A549 (cell line): Measurements from ENCODE around the gene TRIM54. TPM values are rescaled to one million over a fixed set of nuclear protein-coding genes. Genes with fewer than 3 reads are reported as not detected.
A peak's percentile ranks its signal among the peaks of the same experiment; 100 is the strongest.

Experiments used
- ATAC-seq, 2 experiments: fragments of 200-7000 bp in 1 of 2; fragments of >200 bp in 1 of 2; cut with Nextera tagmentation in 1 of 2; cut with Tn5 transposase in 1 of 2; 3 replicates each; pipeline versions ENCODE4 v1.8.0 to v1.9.1; 2018 to 2020; ENCODE audit warnings: mild to moderate bottlenecking in 1 of 2, moderate library complexity in 1 of 2
- CTCF ChIA-PET: fragments of 300-600 bp; sonication (Branson Sonifier 250); formaldehyde crosslinking; extraction: SDS; loops from one replicate; lab custom pipeline; 2021; ENCODE audit warnings: antibody characterized with exemption, inconsistent platforms; lab: Yijun Ruan, JAX
- POLR2A ChIA-PET: fragments of 350-600 bp; formaldehyde crosslinking; extraction: SDS; loops from one replicate; lab custom pipeline; 2021; ENCODE audit warnings: antibody characterized with exemption, inconsistent platforms; lab: Yijun Ruan, JAX
- DNase-seq, 2 experiments: peaks; one replicate each; pipeline versions ENCODE4 v3.0.0 to v3.0.0-alpha.2; 2011 to 2016; ENCODE audit warnings: low read depth in 1 of 2, low spot score in 1 of 2
- FAIRE-seq: peaks from 2 replicates; lab custom pipeline; 2011; peaks lifted over from hg19 to GRCh38; lab: Jason Lieb, UNC
- H3K27ac ChIP-seq, 2 experiments: fragments of >200 bp; sonication (Bioruptor Twin); formaldehyde crosslinking; 3 replicates each; pipeline ENCODE4 v1.5.1; 2016 to 2017
- H3K4me1 ChIP-seq: fragments of >200 bp; sonication (Bioruptor Twin); formaldehyde crosslinking; 3 replicates; pipeline ENCODE4 v1.6.1; 2016
- H3K4me2 ChIP-seq: fragments of >200 bp; sonication (Bioruptor Twin); formaldehyde crosslinking; 3 replicates; pipeline ENCODE4 v1.6.1; 2016
- H3K4me3 ChIP-seq: fragments of >200 bp; sonication (Bioruptor Twin); formaldehyde crosslinking; 3 replicates; pipeline ENCODE4 v1.5.1; 2016
- H3K9me3 ChIP-seq: fragments of >200 bp; sonication (Bioruptor Twin); formaldehyde crosslinking; 3 replicates; pipeline ENCODE4 v1.6.1; 2016
- BCL3 ChIP-seq: fragments of >200 bp; sonication (Bioruptor Twin); formaldehyde crosslinking; IDR thresholded peaks from 3 replicates; pipeline ENCODE4 v1.6.1; 2016
- BHLHE40 ChIP-seq: IDR thresholded peaks from 2 replicates; pipeline ENCODE4 v1.6.1; 2012; ENCODE audit warnings: low read depth, low read length, inconsistent platforms
- CBX2 ChIP-seq: fragments of 200-600 bp; sonication (generic); IDR thresholded peaks from 2 replicates; pipeline ENCODE4 v1.6.1; 2016; ENCODE audit warnings: low read depth, mild to moderate bottlenecking, borderline replicate concordance
- CHD2 ChIP-seq: fragments of 150-350 bp; IDR thresholded peaks from 2 replicates; pipeline ENCODE4 v1.6.1; 2014; ENCODE audit warnings: low read length; ENCODE audit not compliant: partially characterized antibody
- CHD4 ChIP-seq: fragments of 200-600 bp; sonication (generic); IDR thresholded peaks from 2 replicates; pipeline ENCODE4 v1.6.1; 2016; ENCODE audit warnings: antibody characterized with exemption, mild to moderate bottlenecking, borderline replicate concordance
- EHF ChIP-seq: fragments of 250-450 bp; sonication (Bioruptor Pico); IDR thresholded peaks from 2 replicates; pipeline ENCODE4 v1.5.0; 2020; ENCODE audit warnings: mild to moderate bottlenecking
- FOXS1 ChIP-seq: fragments of 250-450 bp; sonication (Bioruptor Pico); IDR thresholded peaks from 2 replicates; pipeline ENCODE4 v1.5.0; 2020; ENCODE audit warnings: mild to moderate bottlenecking, moderate library complexity
- HES2 ChIP-seq: fragments of >200 bp; sonication (Bioruptor Twin); formaldehyde crosslinking; IDR thresholded peaks from 2 replicates; pipeline ENCODE4 v1.6.1; 2016
- HEYL ChIP-seq: fragments of 250-450 bp; sonication (Bioruptor Pico); IDR thresholded peaks from 2 replicates; pipeline ENCODE4 v1.8.0; 2021; ENCODE audit warnings: mild to moderate bottlenecking, moderate library complexity
- JUN ChIP-seq, 2 experiments: fragments of >200 bp; sonication (Bioruptor Twin); formaldehyde crosslinking; IDR thresholded peaks; 2 replicates in 1 of 2; 3 replicates in 1 of 2; pipeline ENCODE4 v1.6.1; 2016 to 2017
- KDM1A ChIP-seq: fragments of 200-600 bp; sonication (generic); IDR thresholded peaks from 2 replicates; pipeline ENCODE4 v1.6.1; 2016; ENCODE audit warnings: low read depth, mild to moderate bottlenecking
- KDM5A ChIP-seq: fragments of 200-600 bp; sonication (generic); IDR thresholded peaks from 2 replicates; pipeline ENCODE4 v1.6.1; 2016; ENCODE audit warnings: antibody characterized with exemption, mild to moderate bottlenecking
- MAZ ChIP-seq: fragments of 150-350 bp; IDR thresholded peaks from 2 replicates; pipeline ENCODE4 v1.6.1; 2014; ENCODE audit warnings: antibody characterized with exemption, low read depth, low read length, borderline replicate concordance
- NFE2L2 ChIP-seq: fragments of 150-350 bp; conservative IDR thresholded peaks from 2 replicates; pipeline ENCODE4 v1.6.1; 2014; ENCODE audit warnings: low read length
- NR3C1 ChIP-seq: fragments of >200 bp; sonication (Bioruptor Twin); formaldehyde crosslinking; IDR thresholded peaks from 3 replicates; pipeline ENCODE4 v1.6.1; 2017
- POLR2A ChIP-seq: IDR thresholded peaks from 2 replicates; pipeline ENCODE4 v1.6.1; 2012; ENCODE audit warnings: mild to moderate bottlenecking, low read length
- RARB ChIP-seq: fragments of 250-450 bp; sonication (Bioruptor Pico); IDR thresholded peaks from 2 replicates; pipeline ENCODE4 v1.8.0; 2021; ENCODE audit warnings: mild to moderate bottlenecking, moderate library complexity
- RCOR1 ChIP-seq: fragments of 150-350 bp; IDR thresholded peaks from 2 replicates; pipeline ENCODE4 v1.6.1; 2014; ENCODE audit warnings: antibody characterized with exemption, low read length, low read depth
- REST ChIP-seq: fragments of 200-600 bp; sonication (generic); IDR thresholded peaks from 2 replicates; pipeline ENCODE4 v1.6.1; 2016; ENCODE audit warnings: antibody characterized with exemption, mild to moderate bottlenecking, moderate library complexity
- SREBF2 ChIP-seq: fragments of 450-650 bp; IDR thresholded peaks from 2 replicates; pipeline ENCODE4 v1.6.1; 2014; ENCODE audit warnings: mild to moderate bottlenecking, moderate library complexity
- TFCP2L1 ChIP-seq: fragments of 250-450 bp; sonication (Bioruptor Pico); IDR thresholded peaks from 2 replicates; pipeline ENCODE4 v1.5.0; 2021; ENCODE audit warnings: mild to moderate bottlenecking
- TP53 ChIP-seq: fragments of 250-450 bp; sonication (Bioruptor Pico); IDR thresholded peaks from 2 replicates; pipeline ENCODE4 v1.5.0; 2021; ENCODE audit warnings: mild to moderate bottlenecking, moderate library complexity
- USF2 ChIP-seq: fragments of 450-650 bp; IDR thresholded peaks from 2 replicates; pipeline ENCODE4 v1.6.1; 2014; ENCODE audit warnings: antibody characterized with exemption
- ZC3H11A ChIP-seq: fragments of 450-650 bp; IDR thresholded peaks from 2 replicates; pipeline ENCODE4 v1.6.1; 2014; ENCODE audit warnings: antibody characterized with exemption, mild to moderate bottlenecking
- ZNF302 ChIP-seq: fragments of 250-450 bp; sonication (Bioruptor Pico); IDR thresholded peaks from 2 replicates; pipeline ENCODE4 v1.9.0; 2021; ENCODE audit warnings: inconsistent platforms, mild to moderate bottlenecking, moderate library complexity
- ZSCAN20 ChIP-seq: fragments of 250-450 bp; sonication (Bioruptor Pico); IDR thresholded peaks from 2 replicates; pipeline ENCODE4 v1.8.0; 2022; ENCODE audit warnings: mild to moderate bottlenecking, moderate library complexity
- WGBS: methylation state at CpG from one replicate; pipeline ENCODE4 v1.1.6; 2017; ENCODE audit errors: missing lambda C conversion rate; 5-methylcytosine and 5-hydroxymethylcytosine counted together
- polyA plus RNA-seq, 4 experiments: library from polyadenylated mRNA; depleted of rRNA in 3 of 4; stranded (reverse); fragments of >200 nt; fragmentation: RNase III in 1 of 4; extraction: RNeasy Plus Mini Kit Qiagen cat#74134 plus additional on column Dnase treatment in 1 of 4; gene quantifications; 2 replicates in 3 of 4; 3 replicates in 1 of 4; pipeline ENCODE4 v1.2.3, GENCODE V29; 2011 to 2017
- TF ChIP-seq, protein P1 (sequence below): IDR thresholded peaks from 2 replicates; pipeline ENCODE4 v1.6.1; 2012
- TF ChIP-seq, protein P2 (sequence below): IDR thresholded peaks from 2 replicates; pipeline ENCODE4 v1.6.1; 2012; ENCODE audit warnings: low read depth, borderline replicate concordance
- TF ChIP-seq, protein P3 (sequence below): fragments of 250-450 bp; sonication (Bioruptor Pico); IDR thresholded peaks from 2 replicates; pipeline ENCODE4 v1.5.0; 2020; ENCODE audit warnings: low read depth, mild to moderate bottlenecking, moderate library complexity

Gene TRIM54
- polyA plus RNA-seq, 2 of the 4 experiments (the other 2 are of a cell fraction): 0.13 to 0.14 TPM

DNA sequence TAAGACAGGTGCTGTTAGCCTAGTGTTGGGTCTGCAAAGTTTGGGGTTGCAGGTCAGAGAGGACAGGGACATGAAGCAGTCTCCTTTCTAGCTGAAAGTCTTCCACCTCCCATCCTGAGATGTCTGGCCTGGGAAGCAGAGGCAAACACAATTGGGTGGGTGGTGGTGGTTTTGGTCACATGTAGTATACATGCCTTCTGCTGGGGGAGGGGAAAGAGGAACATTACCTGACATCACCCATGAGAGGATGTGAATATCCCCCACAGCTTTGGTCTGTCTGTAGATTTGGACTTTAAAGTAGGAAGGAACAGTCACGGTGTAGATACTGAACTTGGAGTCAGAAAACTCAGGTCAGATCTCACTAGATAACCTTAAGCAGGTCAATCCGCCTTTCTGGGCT is 11.6 kb upstream of the TRIM54 start:
- 63% methylated on average over 2 of the region's 2 CpGs for WGBS
- no peak for FAIRE-seq
- no peak overlapping the region for H3K27ac ChIP-seq
- ChIA-PET POLR2A (no interaction called here), CTCF (interaction anchor here (0.6 to 14.1 kb wide), 12 partner anchors 7 to 309 kb away, joined by 3 to 302 read pairs (median 4); partner anchors contain the start of genes DNAJC5G, SLC30A3 and TRIM54)
- no peak overlapping the region for H3K4me2 ChIP-seq
- ATAC-seq: peak in 1 of 2 experiments; percentile 10; a peak in 1 of 6 replicates
- DNase-seq: no peak
- H3K9me3 ChIP-seq: no peaks in the 10 kb centered on the region
- TF ChIP-seq CHD2: no peak
- no peak for TF ChIP-seq RARB
- no peak for TF ChIP-seq RCOR1
- no peak for TF ChIP-seq TP53 (CRISPR knock-in tag)
- TF ChIP-seq NFE2L2: no peak
- TF ChIP-seq USF2: no peak
- TF ChIP-seq, protein P1, sequence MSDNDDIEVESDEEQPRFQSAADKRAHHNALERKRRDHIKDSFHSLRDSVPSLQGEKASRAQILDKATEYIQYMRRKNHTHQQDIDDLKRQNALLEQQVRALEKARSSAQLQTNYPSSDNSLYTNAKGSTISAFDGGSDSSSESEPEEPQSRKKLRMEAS: no peak
- no peak for TF ChIP-seq EHF (CRISPR knock-in tag)
- TF ChIP-seq CHD4: no peak
- TF ChIP-seq NR3C1: no peak
- TF ChIP-seq ZNF302 (CRISPR knock-in tag): no peak
- TF ChIP-seq, protein P2, sequence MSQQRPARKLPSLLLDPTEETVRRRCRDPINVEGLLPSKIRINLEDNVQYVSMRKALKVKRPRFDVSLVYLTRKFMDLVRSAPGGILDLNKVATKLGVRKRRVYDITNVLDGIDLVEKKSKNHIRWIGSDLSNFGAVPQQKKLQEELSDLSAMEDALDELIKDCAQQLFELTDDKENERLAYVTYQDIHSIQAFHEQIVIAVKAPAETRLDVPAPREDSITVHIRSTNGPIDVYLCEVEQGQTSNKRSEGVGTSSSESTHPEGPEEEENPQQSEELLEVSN: no peak
- no peak for TF ChIP-seq CBX2
- TF ChIP-seq FOXS1 (CRISPR knock-in tag): no peak
- no peak overlapping the region for H3K4me3 ChIP-seq
- H3K4me1 ChIP-seq: no peaks in the 10 kb centered on the region

- peak; percentile 26 to 30; a peak in 2 of 6 replicates for ATAC-seq
- POLR2A ChIA-PET: interaction anchor here (0.7 kb wide), 1 partner anchor 8 kb away, joined by 5 read pairs; no protein-coding TSS in a partner anchor
- CTCF ChIA-PET: interaction anchor here (0.6 to 14.1 kb wide), 11 partner anchors 9 to 287 kb away, joined by 3 to 302 read pairs (median 3); partner anchors contain the start of genes DNAJC5G, SLC30A3 and TRIM54
Measured at GRCh38 chr2:27271631-27272340, 10.4 kb upstream of the TRIM54 start.

More at GRCh38 chr2:27271631-27272340, 10.4 kb upstream of the TRIM54 start:
- DNase-seq (no peak), FAIRE-seq (no peak)
- TF ChIP-seq CBX2 (no peak), JUN (IDR thresholded peaks at IDR 0.05) (no peak), FOXS1 (CRISPR knock-in tag) (no peak), MAZ (no peak), KDM1A (no peak), HEYL (CRISPR knock-in tag) (no peak), BHLHE40 (no peak), SREBF2 (no peak), EHF (CRISPR knock-in tag) (no peak), BCL3 (no peak), ZC3H11A (no peak), HES2 (no peak), RCOR1 (no peak), REST (no peak), POLR2A (no peak), TFCP2L1 (CRISPR knock-in tag) (no peak), KDM5A (no peak), ZSCAN20 (CRISPR knock-in tag) (no peak)
- TF ChIP-seq, protein P3, sequence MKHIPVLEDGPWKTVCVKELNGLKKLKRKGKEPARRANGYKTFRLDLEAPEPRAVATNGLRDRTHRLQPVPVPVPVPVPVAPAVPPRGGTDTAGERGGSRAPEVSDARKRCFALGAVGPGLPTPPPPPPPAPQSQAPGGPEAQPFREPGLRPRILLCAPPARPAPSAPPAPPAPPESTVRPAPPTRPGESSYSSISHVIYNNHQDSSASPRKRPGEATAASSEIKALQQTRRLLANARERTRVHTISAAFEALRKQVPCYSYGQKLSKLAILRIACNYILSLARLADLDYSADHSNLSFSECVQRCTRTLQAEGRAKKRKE (CRISPR knock-in tag): no peak
- TF ChIP-seq, protein P1: no peak
- 71% methylated on average over 11 of the region's 11 CpGs for WGBS
- Histone ChIP-seq H3K27ac (no peak overlapping the region), H3K4me1 (no peaks in the 10 kb centered on the region), H3K9me3 (no peaks in the 10 kb centered on the region), H3K4me3 (no peak overlapping the region), H3K4me2 (no peak overlapping the region)
